AG09319 (cell line): Measurements from ENCODE around the gene CD160.

Experiments used
- DNase-seq: peaks from one replicate; pipeline ENCODE4 v3.0.0-alpha.2; 2010; ENCODE audit warnings: low read depth; ENCODE audit errors: extremely low read depth
- TF ChIP-seq, protein P1 (sequence below): IDR thresholded peaks from 2 replicates; pipeline ENCODE4 v1.5.1; 2011; ENCODE audit warnings: low read depth, mild to moderate bottlenecking, inconsistent platforms, low read length, moderate library complexity

CD160 gene

DNA sequence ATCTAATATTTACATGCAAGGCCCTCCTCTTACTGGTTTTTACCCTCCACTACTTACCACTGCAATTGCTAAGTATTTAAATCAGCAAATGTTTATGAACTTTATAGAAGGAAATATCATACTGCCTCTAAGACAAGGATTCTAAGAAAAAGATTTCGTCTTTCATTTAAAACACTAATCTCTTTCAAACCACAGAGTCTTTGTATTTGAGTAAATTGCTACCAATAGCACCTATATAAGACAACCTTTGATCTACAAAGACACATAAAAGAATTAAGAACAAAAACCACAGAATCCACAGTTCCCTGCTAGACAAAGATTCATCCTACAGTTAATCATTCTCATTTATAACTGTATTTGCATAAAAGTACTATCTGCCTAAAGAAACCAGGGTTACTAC is 67.0 kb downstream of the CD160 start:
- DNase-seq, result no peak
- TF ChIP-seq, protein P1, sequence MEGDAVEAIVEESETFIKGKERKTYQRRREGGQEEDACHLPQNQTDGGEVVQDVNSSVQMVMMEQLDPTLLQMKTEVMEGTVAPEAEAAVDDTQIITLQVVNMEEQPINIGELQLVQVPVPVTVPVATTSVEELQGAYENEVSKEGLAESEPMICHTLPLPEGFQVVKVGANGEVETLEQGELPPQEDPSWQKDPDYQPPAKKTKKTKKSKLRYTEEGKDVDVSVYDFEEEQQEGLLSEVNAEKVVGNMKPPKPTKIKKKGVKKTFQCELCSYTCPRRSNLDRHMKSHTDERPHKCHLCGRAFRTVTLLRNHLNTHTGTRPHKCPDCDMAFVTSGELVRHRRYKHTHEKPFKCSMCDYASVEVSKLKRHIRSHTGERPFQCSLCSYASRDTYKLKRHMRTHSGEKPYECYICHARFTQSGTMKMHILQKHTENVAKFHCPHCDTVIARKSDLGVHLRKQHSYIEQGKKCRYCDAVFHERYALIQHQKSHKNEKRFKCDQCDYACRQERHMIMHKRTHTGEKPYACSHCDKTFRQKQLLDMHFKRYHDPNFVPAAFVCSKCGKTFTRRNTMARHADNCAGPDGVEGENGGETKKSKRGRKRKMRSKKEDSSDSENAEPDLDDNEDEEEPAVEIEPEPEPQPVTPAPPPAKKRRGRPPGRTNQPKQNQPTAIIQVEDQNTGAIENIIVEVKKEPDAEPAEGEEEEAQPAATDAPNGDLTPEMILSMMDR, result no peak

DNA sequence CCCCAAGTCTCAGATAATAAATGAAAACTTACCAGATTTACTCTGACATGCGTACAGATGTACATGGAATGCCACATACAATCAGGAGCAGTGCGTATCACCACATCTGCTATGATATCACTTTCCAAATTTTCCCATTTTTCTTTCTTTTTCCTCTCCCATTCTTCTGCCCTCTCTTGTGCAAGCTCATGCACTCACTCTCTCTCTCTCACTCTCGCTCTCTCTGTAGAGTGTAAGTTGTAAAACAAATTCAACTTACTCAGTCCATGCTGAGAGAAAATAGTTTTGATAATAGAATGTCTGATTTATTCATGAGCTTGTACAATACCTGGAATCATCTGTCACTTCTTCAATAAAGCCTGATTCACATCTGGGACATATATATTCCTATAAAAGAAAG is 69.3 kb downstream of the CD160 start:
- no peak for DNase-seq
- TF ChIP-seq, protein P1, result no peak
